ENCODE results near the gene LRP5.
A peak's percentile ranks its signal among the peaks of the same experiment; 100 is the strongest.

Gene LRP5

DNA sequence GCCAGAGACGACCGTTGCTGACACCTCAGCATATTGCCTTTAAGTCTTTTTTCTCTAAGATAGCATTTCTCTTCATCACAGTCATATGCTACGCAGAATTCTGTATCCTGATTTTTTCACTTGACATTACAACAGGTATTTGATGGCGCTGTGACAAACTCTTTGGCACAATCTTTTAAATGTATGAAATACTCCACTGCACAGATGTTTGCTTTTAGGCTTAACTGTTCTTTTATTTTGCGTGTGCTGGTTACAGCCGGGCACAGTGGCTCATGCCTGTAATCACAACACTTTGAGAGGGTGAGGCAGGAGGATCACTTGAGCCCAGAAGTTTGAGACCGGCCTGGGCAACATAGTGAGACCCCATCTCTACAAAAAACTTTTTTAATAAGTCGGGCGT, 96.1 kb downstream of the LRP5 start:
- TF ChIP-seq, protein P1, sequence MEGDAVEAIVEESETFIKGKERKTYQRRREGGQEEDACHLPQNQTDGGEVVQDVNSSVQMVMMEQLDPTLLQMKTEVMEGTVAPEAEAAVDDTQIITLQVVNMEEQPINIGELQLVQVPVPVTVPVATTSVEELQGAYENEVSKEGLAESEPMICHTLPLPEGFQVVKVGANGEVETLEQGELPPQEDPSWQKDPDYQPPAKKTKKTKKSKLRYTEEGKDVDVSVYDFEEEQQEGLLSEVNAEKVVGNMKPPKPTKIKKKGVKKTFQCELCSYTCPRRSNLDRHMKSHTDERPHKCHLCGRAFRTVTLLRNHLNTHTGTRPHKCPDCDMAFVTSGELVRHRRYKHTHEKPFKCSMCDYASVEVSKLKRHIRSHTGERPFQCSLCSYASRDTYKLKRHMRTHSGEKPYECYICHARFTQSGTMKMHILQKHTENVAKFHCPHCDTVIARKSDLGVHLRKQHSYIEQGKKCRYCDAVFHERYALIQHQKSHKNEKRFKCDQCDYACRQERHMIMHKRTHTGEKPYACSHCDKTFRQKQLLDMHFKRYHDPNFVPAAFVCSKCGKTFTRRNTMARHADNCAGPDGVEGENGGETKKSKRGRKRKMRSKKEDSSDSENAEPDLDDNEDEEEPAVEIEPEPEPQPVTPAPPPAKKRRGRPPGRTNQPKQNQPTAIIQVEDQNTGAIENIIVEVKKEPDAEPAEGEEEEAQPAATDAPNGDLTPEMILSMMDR (IDR thresholded peaks at IDR 0.05; ENCODE audit: low read length, missing control alignments) = no peak
- H3K4me3 ChIP-seq (replicated peaks; ENCODE audit: low read depth, low read length) = no peak overlapping the region

GRCh38 chr11:68409748-68410344, 97.5 kb downstream of the LRP5 start:
- no peak overlapping the region for H3K4me3 ChIP-seq (replicated peaks; ENCODE audit: low read depth, low read length)
- TF ChIP-seq, protein P1 (IDR thresholded peaks at IDR 0.05; ENCODE audit: low read length, missing control alignments) = no peak
- DNase-seq (ENCODE audit: low read depth) = no peak

More for the DNA sequence above, 96.1 kb downstream of the LRP5 start:
- DNase-seq (ENCODE audit: low read depth) = no peak

DNA sequence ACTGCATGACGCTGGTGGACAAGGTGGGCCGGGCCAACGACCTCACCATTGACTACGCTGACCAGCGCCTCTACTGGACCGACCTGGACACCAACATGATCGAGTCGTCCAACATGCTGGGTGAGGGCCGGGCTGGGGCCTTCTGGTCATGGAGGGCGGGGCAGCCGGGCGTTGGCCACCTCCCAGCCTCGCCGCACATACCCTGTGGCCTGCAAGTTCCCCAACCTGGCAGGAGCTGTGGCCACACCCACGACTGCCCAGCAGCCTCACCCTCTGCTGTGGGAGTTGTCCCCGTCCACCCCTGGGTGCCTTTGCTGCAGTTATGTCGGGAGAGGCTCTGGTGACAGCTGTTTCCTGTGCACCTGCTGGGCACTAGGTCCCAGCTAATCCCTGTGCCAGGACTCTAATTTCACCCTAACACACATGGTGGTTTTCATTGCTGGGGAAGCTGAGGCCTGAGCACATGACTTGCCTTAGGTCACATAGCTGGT, 99.2 kb downstream of the LRP5 start:
- no peak overlapping the region for H3K4me3 ChIP-seq (replicated peaks; ENCODE audit: low read depth, low read length)
- DNase-seq (ENCODE audit: low read depth) = no peak

GRCh38 chr11:68412593-68413475, 100.4 kb downstream of the LRP5 start:
- no peak overlapping the region for H3K4me3 ChIP-seq (replicated peaks; ENCODE audit: low read depth, low read length)
- TF ChIP-seq, protein P1 (IDR thresholded peaks at IDR 0.05; ENCODE audit: low read length, missing control alignments) = no peak

More for the DNA sequence above, 99.2 kb downstream of the LRP5 start:
- TF ChIP-seq, protein P1 (IDR thresholded peaks at IDR 0.05; ENCODE audit: low read length, missing control alignments) = no peak

GRCh38 chr11:68413591-68413999, 101.2 kb downstream of the LRP5 start:
- DNase-seq (ENCODE audit: low read depth) = no peak
- H3K4me3 ChIP-seq (replicated peaks; ENCODE audit: low read depth, low read length) = no peak overlapping the region
- TF ChIP-seq, protein P1 (IDR thresholded peaks at IDR 0.05; ENCODE audit: low read length, missing control alignments) = no peak

More at GRCh38 chr11:68412593-68413475, 100.4 kb downstream of the LRP5 start:
- peak; percentile 45 for DNase-seq (ENCODE audit: low read depth)

DNA sequence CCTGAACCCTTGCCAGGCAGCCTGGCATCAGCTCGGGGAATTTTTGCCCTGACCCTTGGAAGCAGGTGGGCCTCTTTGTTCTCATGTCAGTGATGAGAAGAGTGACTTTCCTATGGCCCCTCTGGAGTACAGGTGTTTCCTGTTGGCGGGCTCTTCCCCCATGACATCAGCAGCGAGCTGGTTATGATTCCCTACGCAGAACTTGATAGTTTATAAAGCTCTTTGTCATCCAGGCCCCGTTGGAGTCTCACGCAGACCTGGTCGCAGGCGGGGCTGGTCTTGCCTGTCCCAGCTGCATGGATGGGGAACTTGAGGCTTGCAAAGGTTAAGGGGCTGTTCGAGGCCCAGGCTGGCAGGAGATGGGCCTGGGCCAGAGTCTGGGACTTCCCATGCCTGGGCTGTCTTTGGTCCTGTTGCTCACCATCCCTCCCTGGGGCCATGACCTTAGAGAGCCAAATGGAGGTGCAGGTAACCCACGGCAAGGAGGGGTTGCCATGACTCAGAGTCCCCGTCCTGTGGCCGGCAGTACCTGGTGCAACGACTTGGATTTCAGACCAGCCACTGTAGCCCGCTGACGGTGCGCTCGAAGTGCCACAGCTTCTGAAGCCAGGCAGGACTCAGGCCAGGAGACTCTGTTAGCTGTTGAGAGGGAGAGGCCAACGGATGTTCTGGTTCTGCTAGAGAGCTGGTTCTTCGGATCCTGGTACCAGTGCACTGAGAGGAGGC, 102.3 kb downstream of the LRP5 start:
- TF ChIP-seq, protein P1 (IDR thresholded peaks at IDR 0.05; ENCODE audit: low read length, missing control alignments) = no peak
- no peak overlapping the region for H3K4me3 ChIP-seq (replicated peaks; ENCODE audit: low read depth, low read length)
- no peak for DNase-seq (ENCODE audit: low read depth)

All from fibroblast of pulmonary artery (primary cell).